ENCODE data around the gene TOP2A. TPM values are rescaled to one million over a fixed set of nuclear protein-coding genes. Genes with fewer than 3 reads are reported as not detected.

TOP2A gene
- total and polyA plus RNA-seq, 7 donors: 0.14 to 0.84 (median 0.32) TPM; not detected in 1

DNA sequence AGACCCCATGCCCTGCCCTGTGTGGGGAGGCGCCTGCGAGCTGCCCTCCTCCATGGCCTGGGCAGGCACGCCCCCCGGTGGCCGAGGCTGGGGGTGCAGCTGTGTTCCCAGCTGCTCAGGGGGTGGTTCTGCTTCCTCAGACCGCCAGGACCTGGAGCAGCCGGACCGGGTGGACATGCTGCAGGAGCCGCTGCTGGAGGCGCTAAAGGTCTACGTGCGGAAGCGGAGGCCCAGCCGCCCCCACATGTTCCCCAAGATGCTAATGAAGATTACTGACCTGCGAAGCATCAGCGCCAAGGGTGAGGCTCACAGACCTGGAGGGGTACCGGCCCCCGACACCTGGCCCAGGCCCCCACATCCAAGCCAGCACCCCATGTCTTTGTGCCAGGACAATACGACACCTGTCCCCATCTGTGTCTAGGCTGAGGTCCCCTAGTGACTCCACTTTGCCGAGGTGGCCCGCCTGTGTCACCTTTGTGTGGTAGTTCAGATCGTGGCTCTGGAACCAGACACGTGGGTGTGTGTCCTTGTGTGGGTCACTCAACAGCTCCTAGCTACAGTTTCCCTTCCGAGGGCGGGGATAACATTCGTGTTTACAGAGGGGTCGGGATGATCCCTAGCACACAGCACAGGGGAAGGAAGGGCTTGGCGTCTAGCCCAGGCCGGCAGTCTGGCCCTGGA lies 62.4 kb downstream of the TOP2A start:
- intact Hi-C loops (cut with DNase I): loop anchor here (2.0 to 10.0 kb wide), 4 partner anchors 52 to 177 kb away; no protein-coding TSS in a partner anchor
- ATAC-seq (peak; percentile 74 to 83 (median 78)), DNase-seq (peak; percentile 82 to 91)
- H3K27ac ChIP-seq: peak overlapping the region; percentile 30
- no peaks in the 10 kb centered on the region for H3K27me3 ChIP-seq (ENCODE audit: insufficient read depth in 3 of 3, low read length in 2 of 3)
- no peaks in the 10 kb centered on the region for H3K9me3 ChIP-seq
- H3K4me3 ChIP-seq: no peak overlapping the region
- H3K36me3 ChIP-seq (ENCODE audit: insufficient read depth in 1 of 2, low read depth in 1 of 2): peaks cover 7 to 55% of the 10 kb centered on the region in 2 donors
- TF ChIP-seq, protein P1, sequence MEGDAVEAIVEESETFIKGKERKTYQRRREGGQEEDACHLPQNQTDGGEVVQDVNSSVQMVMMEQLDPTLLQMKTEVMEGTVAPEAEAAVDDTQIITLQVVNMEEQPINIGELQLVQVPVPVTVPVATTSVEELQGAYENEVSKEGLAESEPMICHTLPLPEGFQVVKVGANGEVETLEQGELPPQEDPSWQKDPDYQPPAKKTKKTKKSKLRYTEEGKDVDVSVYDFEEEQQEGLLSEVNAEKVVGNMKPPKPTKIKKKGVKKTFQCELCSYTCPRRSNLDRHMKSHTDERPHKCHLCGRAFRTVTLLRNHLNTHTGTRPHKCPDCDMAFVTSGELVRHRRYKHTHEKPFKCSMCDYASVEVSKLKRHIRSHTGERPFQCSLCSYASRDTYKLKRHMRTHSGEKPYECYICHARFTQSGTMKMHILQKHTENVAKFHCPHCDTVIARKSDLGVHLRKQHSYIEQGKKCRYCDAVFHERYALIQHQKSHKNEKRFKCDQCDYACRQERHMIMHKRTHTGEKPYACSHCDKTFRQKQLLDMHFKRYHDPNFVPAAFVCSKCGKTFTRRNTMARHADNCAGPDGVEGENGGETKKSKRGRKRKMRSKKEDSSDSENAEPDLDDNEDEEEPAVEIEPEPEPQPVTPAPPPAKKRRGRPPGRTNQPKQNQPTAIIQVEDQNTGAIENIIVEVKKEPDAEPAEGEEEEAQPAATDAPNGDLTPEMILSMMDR (IDR thresholded peaks at IDR 0.05): peak; percentile 99
- 43 to 51% (median 44%) methylated on average over 26 to 29 of the region's 29 CpGs for WGBS, 3 donors
- peaks cover 14% of the 10 kb centered on the region for H3K4me1 ChIP-seq

DNA sequence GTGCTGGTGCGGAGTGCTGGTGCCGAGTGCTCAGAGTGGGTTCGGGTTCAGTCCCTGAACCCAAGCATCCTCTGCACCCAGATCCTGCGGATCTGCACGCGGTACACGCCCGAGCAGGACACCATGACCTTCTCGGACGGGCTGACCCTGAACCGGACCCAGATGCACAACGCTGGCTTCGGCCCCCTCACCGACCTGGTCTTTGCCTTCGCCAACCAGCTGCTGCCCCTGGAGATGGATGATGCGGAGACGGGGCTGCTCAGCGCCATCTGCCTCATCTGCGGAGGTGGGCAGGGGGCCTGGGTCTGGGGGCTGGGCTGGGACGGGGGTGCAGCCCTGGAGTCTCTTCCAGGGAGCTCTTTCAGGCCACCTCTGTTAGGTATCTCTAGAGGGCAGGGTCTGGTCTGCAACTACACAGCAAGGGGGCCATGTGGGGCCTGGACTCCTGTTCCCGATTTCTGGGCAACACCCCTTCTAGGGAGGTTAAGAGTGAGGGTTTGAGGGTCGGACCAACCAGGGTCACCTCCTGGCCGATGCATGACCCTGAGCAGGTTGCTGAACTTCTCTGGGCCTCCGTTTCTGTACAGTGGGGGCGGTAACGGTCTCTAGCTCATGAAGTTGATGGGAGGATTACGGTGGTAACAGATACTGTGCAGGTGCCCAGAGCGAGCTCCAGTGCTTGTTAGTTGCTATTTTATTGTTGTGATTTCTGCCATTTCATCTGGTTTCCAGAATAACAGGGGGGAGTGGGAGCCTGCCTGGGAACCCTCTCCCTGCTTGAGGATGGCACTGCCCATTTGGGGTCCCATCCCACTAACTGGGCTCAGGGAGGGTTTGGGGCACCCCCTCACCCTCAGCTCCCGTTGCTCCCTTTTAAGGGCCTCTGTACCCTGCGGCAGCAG lies 63.2 kb downstream of the TOP2A start:
- WGBS, 3 donors: 65 to 80% (median 68%) methylated on average over 30 of the region's 30 CpGs
- intact Hi-C loops (cut with DNase I): loop anchor here (1.0 to 10.0 kb wide), 5 partner anchors 51 to 178 kb away; no protein-coding TSS in a partner anchor
- H3K4me3 ChIP-seq: no peak overlapping the region
- no peaks in the 10 kb centered on the region for H3K9me3 ChIP-seq
- peaks cover 21% of the 10 kb centered on the region for H3K4me1 ChIP-seq
- peaks cover 7 to 63% of the 10 kb centered on the region in 2 donors for H3K36me3 ChIP-seq (ENCODE audit: insufficient read depth in 1 of 2, low read depth in 1 of 2)
- H3K27me3 ChIP-seq (ENCODE audit: insufficient read depth in 3 of 3, low read length in 2 of 3): no peaks in the 10 kb centered on the region
- TF ChIP-seq, protein P1 (IDR thresholded peaks at IDR 0.05): no peak
- peak overlapping the region; percentile 30 for H3K27ac ChIP-seq
- DNase-seq: no peak
- peak in 1 of 4 donors; percentile 2 for ATAC-seq

DNA sequence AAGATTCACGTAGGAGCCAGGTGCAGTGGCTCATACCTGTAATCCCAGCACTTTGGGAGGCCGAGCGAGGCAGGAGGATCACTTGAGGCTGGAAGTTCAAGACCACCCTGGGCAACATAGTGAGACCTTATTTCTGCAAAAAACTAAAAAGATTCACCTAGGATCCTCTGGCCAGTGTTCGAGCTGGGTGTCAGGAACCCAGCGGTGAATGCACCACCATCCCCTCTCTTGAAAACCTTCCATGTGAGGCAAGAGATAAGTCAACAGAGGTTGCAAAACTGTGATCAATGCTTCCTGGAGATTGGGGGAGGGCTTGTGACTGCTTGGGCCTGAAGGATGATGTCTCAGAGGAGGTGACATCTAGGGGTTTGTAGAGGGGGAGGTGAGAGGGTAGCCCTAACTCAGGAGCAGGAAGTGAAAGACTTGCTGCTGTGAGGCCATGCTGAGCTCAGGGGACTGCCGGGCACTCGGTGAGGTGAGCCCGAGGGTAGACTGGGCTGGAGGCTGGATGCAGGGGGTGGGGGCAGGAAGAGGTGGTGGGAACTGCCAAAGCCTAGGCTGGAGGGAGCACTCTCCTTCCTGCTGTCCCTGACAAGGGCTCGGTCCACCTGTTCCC lies 64.8 kb downstream of the TOP2A start:
- no peak for ATAC-seq

DNA sequence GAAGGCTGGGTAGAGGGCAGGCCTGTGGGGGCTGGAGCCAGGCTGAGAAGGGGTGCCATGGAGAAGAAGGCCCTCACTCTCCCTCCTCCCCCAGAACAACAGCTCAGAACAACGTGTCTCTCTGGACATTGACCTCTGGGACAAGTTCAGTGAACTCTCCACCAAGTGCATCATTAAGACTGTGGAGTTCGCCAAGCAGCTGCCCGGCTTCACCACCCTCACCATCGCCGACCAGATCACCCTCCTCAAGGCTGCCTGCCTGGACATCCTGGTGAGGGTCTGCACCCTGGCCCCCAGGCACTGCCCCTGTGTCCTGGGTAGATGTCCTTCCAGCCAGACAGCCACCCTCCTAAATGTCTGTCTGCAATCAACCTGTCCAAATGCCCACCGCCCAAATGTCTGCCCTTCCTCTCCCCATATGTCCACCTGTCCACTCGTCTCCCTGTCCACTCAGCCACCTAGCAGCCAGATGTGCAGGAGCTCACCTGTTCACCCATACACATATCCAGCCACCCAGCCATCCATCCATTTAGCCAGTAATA lies 65.4 kb downstream of the TOP2A start:
- peaks cover 38% of the 10 kb centered on the region for H3K4me1 ChIP-seq
- H3K27me3 ChIP-seq (ENCODE audit: insufficient read depth in 3 of 3, low read length in 2 of 3): no peaks in the 10 kb centered on the region
- ATAC-seq (no peak), DNase-seq (peak in 1 of 2 donors; percentile 39)
- TF ChIP-seq, protein P1 (IDR thresholded peaks at IDR 0.05): no peak
- 54 to 77% (median 56%) methylated on average over 7 of the region's 7 CpGs for WGBS, 3 donors
- H3K4me3 ChIP-seq: no peak overlapping the region
- H3K27ac ChIP-seq: peak overlapping the region; percentile 7
- no peaks in the 10 kb centered on the region for H3K9me3 ChIP-seq
- H3K36me3 ChIP-seq (ENCODE audit: insufficient read depth in 1 of 2, low read depth in 1 of 2): peaks cover 7 to 78% of the 10 kb centered on the region in 2 donors
- intact Hi-C loops (cut with DNase I): loop anchor here in 1 of 2 donors (10.0 kb wide), 1 partner anchor 158 kb away; no protein-coding TSS in a partner anchor

More for the DNA sequence above, 64.8 kb downstream of the TOP2A start:
- no peaks in the 10 kb centered on the region for H3K9me3 ChIP-seq
- H3K4me1 ChIP-seq: peaks cover 33% of the 10 kb centered on the region
- intact Hi-C loops (cut with DNase I): loop anchor here in 1 of 2 donors (10.0 kb wide), 1 partner anchor 158 kb away; no protein-coding TSS in a partner anchor
- peaks cover 7 to 78% of the 10 kb centered on the region in 2 donors for H3K36me3 ChIP-seq (ENCODE audit: insufficient read depth in 1 of 2, low read depth in 1 of 2)
- H3K27me3 ChIP-seq (ENCODE audit: insufficient read depth in 3 of 3, low read length in 2 of 3): no peaks in the 10 kb centered on the region
- H3K27ac ChIP-seq: no peak overlapping the region
- TF ChIP-seq, protein P1 (IDR thresholded peaks at IDR 0.05): no peak
- H3K4me3 ChIP-seq: no peak overlapping the region
- peak in 1 of 2 donors; percentile 52 for DNase-seq
- WGBS, 3 donors: 75 to 86% (median 78%) methylated on average over 9 of the region's 9 CpGs
